ENCODE results near the gene TMEM109. TPM values are rescaled to one million over a fixed set of nuclear protein-coding genes. Genes with fewer than 3 reads are reported as not detected.
A peak's percentile ranks its signal among the peaks of the same experiment; 100 is the strongest.

Gene TMEM109
- total RNA-seq, 1 experiment from 2014 or later: 165 TPM

DNA sequence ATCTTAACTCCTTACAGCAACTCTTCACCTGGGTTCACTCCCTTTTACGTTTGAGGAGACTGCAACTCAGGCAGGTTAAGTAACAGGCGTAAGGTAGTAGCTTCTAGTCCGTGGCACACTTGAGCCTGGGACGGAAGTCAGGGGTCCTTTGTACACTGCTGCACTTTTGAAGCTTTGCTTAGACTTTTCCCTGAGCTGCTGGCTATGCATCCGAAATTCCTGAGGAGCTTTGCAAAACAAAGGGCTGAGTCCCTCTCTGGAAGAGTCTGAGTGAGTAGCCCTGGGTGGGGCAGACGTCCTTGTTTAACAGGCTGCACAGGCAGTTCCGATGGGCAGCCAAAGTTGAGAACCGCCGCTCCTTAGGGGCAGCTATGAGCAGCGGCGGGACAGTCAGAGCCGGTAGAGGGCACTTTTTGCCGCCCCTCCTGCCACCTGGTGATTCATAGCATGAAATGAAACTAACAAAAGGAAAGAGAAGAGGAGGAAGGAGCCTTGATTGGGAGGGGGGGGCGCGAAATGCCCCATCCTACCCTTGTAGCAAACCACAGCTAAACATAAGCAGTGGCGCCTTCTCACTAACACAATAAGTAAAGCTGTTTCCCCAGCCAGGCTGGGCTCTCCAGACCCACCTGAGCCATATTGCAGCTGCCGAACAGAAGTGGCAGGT is 1.4 kb downstream of the TMEM109 start:
- Histone ChIP-seq H3K4me2 (ENCODE audit: low read length) (peak overlapping the region; percentile 93), H3K4me3 (ENCODE audit: low read length) (peak overlapping the region; percentile 73), H3K79me2 (ENCODE audit: low read length) (peaks cover 61% of the 10 kb centered on the region), H4K20me1 (ENCODE audit: low read length) (peaks cover 7% of the 10 kb centered on the region), H2AFZ (ENCODE audit: low read length) (peak overlapping the region; percentile 97), H3K9me2 (replicated peaks; ENCODE audit: low read length) (no peaks in the 10 kb centered on the region), H3F3A (ENCODE audit: low read length, unreplicated experiment) (peaks cover 7% of the 10 kb centered on the region), H3K9me3 (ENCODE audit: low read length) (no peaks in the 10 kb centered on the region), H3K27me3 (ENCODE audit: low read length) (no peaks in the 10 kb centered on the region), H3K9ac (ENCODE audit: low read length) (peak overlapping the region; percentile 89), H3K4me1 (ENCODE audit: insufficient read depth, low read length) (peaks cover 36% of the 10 kb centered on the region), H3K36me3 (ENCODE audit: low read depth, low read length) (peaks cover 16% of the 10 kb centered on the region; the same call in 1 of the 2 replicates), H3K27ac (ENCODE audit: low read length) (peak overlapping the region; percentile 73)
- ChIA-PET POLR2A (ENCODE audit: unreplicated experiment) (no interaction called here), CTCF (interaction anchor here (0.6 to 1.2 kb wide), 9 partner anchors 16 to 261 kb away, joined by 3 to 7 read pairs (median 4); no protein-coding TSS in a partner anchor)
- no peak for TF ChIP-seq EZH2 (IDR thresholded peaks at IDR 0.05; ENCODE audit: low read length, unreplicated experiment)
- TF ChIP-seq, protein P1, sequence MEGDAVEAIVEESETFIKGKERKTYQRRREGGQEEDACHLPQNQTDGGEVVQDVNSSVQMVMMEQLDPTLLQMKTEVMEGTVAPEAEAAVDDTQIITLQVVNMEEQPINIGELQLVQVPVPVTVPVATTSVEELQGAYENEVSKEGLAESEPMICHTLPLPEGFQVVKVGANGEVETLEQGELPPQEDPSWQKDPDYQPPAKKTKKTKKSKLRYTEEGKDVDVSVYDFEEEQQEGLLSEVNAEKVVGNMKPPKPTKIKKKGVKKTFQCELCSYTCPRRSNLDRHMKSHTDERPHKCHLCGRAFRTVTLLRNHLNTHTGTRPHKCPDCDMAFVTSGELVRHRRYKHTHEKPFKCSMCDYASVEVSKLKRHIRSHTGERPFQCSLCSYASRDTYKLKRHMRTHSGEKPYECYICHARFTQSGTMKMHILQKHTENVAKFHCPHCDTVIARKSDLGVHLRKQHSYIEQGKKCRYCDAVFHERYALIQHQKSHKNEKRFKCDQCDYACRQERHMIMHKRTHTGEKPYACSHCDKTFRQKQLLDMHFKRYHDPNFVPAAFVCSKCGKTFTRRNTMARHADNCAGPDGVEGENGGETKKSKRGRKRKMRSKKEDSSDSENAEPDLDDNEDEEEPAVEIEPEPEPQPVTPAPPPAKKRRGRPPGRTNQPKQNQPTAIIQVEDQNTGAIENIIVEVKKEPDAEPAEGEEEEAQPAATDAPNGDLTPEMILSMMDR (conservative IDR thresholded peaks at IDR 0.05; ENCODE audit: low read depth, low read length): peak; percentile 77
- intact Hi-C loops (cut with micrococcal nuclease): loop anchor here (1.0 to 5.0 kb wide), 5 partner anchors 9 to 272 kb away; partner anchors contain the start of genes TMEM132A and VPS37C
- DNase-seq: peak; percentile 95
- TSS peak; percentile 38 for BruUV-seq (replicated peaks)
- peak; percentile 77 for ATAC-seq

- peaks cover 61% of the 10 kb centered on the region for H3K79me2 ChIP-seq (ENCODE audit: low read length)
- H3K4me2 ChIP-seq (ENCODE audit: low read length): peak overlapping the region; percentile 93; the same call in 1 of the 2 replicates
- H3K4me3 ChIP-seq (ENCODE audit: low read length): no peak overlapping the region
- H4K20me1 ChIP-seq (ENCODE audit: low read length): peaks cover 7% of the 10 kb centered on the region
- H3K9me2 ChIP-seq (replicated peaks; ENCODE audit: low read length): no peaks in the 10 kb centered on the region
- H3K9me3 ChIP-seq (ENCODE audit: low read length): no peaks in the 10 kb centered on the region
- BruUV-seq (replicated peaks): no TSS peak
- TF ChIP-seq EZH2 (IDR thresholded peaks at IDR 0.05; ENCODE audit: low read length, unreplicated experiment) (no peak), EZH2phosphoT487 (IDR thresholded peaks at IDR 0.05; ENCODE audit: borderline replicate concordance, low read length) (no peak)
- TF ChIP-seq, protein P1 (conservative IDR thresholded peaks at IDR 0.05; ENCODE audit: low read depth, low read length): no peak
- ATAC-seq (no peak), DNase-seq (no peak)
- H3K27ac ChIP-seq (ENCODE audit: low read length): no peak overlapping the region
- H2AFZ ChIP-seq (ENCODE audit: low read length): no peak overlapping the region
- H3K36me3 ChIP-seq (ENCODE audit: low read depth, low read length): peaks cover 27% of the 10 kb centered on the region; the same call in 1 of the 2 replicates
- intact Hi-C loops (cut with micrococcal nuclease): loop anchor here (5.0 kb wide), 1 partner anchor 271 kb away; no protein-coding TSS in a partner anchor
- peaks cover 7% of the 10 kb centered on the region for H3F3A ChIP-seq (ENCODE audit: low read length, unreplicated experiment)
- peaks cover 36% of the 10 kb centered on the region for H3K4me1 ChIP-seq (ENCODE audit: insufficient read depth, low read length)
- H3K27me3 ChIP-seq (ENCODE audit: low read length): no peaks in the 10 kb centered on the region
- POLR2A ChIA-PET (ENCODE audit: unreplicated experiment): no interaction called here
- H3K9ac ChIP-seq (ENCODE audit: low read length): no peak overlapping the region
- CTCF ChIA-PET: no interaction called here
Observed at GRCh38 chr11:60916669-60917206, 2.8 kb downstream of the TMEM109 start.

- H3K79me2 ChIP-seq (ENCODE audit: low read length): peaks cover 61% of the 10 kb centered on the region
- intact Hi-C loops (cut with micrococcal nuclease): loop anchor here (5.0 kb wide), 1 partner anchor 270 kb away; no protein-coding TSS in a partner anchor
- no peak for ATAC-seq
Observed at GRCh38 chr11:60917267-60917666, 3.3 kb downstream of the TMEM109 start.

More at GRCh38 chr11:60917267-60917666, 3.3 kb downstream of the TMEM109 start:
- Histone ChIP-seq H4K20me1 (ENCODE audit: low read length) (peaks cover 7% of the 10 kb centered on the region), H3K36me3 (ENCODE audit: low read depth, low read length) (peaks cover 27% of the 10 kb centered on the region; the same call in 1 of the 2 replicates), H3K9me2 (replicated peaks; ENCODE audit: low read length) (no peaks in the 10 kb centered on the region), H3K4me3 (ENCODE audit: low read length) (no peak overlapping the region), H3K4me1 (ENCODE audit: insufficient read depth, low read length) (peaks cover 36% of the 10 kb centered on the region), H3K27me3 (ENCODE audit: low read length) (no peaks in the 10 kb centered on the region), H3K27ac (ENCODE audit: low read length) (no peak overlapping the region), H2AFZ (ENCODE audit: low read length) (no peak overlapping the region), H3K9ac (ENCODE audit: low read length) (no peak overlapping the region), H3F3A (ENCODE audit: low read length, unreplicated experiment) (peaks cover 7% of the 10 kb centered on the region), H3K4me2 (ENCODE audit: low read length) (no peak overlapping the region), H3K9me3 (ENCODE audit: low read length) (no peaks in the 10 kb centered on the region)
- ChIA-PET CTCF (no interaction called here), POLR2A (ENCODE audit: unreplicated experiment) (no interaction called here)
- DNase-seq: no peak
- no peak for TF ChIP-seq EZH2phosphoT487 (IDR thresholded peaks at IDR 0.05; ENCODE audit: borderline replicate concordance, low read length)
- no peak for TF ChIP-seq EZH2 (IDR thresholded peaks at IDR 0.05; ENCODE audit: low read length, unreplicated experiment)
- TF ChIP-seq, protein P1 (conservative IDR thresholded peaks at IDR 0.05; ENCODE audit: low read depth, low read length): no peak
- no TSS peak for BruUV-seq (replicated peaks)
